COLO668 (cell line): Measurements from ENCODE around the gene KCNC3.

ENCODE experiments used
- DNase-seq: peaks from one replicate; lab custom pipeline; 2025; ENCODE audit not compliant: unreplicated experiment; lab: John Stamatoyannopoulos, UW

KCNC3 gene

DNA sequence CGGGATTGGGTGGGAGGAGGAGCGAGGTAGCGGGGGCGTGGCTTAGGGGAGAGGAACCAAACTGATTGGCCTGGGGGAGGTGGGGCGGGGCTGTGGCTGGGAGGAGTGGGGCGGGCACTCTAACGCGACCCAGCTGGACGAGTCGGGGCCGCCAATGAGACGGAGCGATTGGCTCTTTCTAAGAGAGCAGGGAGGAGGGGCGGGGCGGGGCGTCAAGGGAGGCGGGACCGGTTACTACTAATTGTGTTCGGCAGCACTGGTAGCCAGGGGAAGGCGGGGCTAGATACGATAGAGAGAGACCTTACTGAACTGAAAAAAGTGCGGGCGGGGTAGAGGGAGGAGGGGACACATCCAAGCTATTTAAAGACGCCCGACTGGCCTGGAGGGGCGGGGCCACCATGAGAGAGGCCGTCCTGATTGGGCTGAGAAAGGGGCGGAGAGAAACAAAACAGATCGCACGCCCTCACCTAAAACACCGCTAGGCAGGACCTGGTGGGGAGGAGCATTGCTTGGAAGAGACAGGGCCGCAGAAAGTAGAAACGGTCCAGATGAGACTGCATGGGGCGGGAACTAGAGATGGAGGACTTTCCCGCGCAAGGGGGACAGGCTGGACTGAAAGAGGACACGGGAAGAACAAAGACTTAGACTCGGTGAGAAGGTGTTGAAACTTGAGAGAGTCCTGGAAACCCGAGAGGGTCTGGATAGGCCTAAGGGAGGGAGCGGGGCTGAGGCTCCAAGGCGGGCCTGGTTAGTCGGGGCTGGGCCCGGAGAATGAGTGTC is at the start of gene KCNC3:
Gene KCNC3 (minus strand): TSS at position 232 of the 780 bp plus-strand sequence. CDS start 295 bp downstream, outside the sequence.
- DNase-seq = peak; percentile 99

DNA sequence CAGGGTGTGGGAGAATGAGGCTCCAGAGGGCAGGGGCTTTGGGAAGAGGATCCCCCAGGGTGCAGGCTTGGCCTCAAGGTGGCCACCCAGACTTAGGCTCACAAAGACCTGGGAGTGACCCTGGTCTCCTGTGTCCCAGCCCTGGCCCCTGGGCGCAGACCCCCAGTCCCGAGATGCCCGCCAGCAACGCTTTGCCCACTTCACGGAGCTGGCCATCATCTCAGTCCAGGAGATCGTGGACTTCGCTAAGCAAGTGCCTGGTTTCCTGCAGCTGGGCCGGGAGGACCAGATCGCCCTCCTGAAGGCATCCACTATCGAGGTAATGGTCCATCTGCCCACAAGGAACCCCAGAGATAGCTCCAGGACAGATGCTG is 49.7 kb upstream of the KCNC3 start:
- DNase-seq = no peak

DNA sequence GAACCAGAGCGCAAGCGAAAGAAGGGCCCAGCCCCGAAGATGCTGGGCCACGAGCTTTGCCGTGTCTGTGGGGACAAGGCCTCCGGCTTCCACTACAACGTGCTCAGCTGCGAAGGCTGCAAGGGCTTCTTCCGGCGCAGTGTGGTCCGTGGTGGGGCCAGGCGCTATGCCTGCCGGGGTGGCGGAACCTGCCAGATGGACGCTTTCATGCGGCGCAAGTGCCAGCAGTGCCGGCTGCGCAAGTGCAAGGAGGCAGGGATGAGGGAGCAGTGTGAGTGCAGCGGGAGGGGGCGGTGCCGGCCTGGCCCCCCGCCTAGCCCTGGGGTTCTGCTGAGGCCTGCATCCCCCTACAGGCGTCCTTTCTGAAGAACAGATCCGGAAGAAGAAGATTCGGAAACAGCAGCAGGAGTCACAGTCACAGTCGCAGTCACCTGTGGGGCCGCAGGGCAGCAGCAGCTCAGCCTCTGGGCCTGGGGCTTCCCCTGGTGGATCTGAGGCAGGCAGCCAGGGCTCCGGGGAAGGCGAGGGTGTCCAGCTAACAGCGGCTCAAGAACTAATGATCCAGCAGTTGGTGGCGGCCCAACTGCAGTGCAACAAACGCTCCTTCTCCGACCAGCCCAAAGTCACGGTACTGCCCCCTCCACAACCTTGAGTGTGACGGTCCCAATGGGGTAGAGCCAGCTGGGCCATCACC is 49.1 kb upstream of the KCNC3 start:
- DNase-seq = no peak

DNA sequence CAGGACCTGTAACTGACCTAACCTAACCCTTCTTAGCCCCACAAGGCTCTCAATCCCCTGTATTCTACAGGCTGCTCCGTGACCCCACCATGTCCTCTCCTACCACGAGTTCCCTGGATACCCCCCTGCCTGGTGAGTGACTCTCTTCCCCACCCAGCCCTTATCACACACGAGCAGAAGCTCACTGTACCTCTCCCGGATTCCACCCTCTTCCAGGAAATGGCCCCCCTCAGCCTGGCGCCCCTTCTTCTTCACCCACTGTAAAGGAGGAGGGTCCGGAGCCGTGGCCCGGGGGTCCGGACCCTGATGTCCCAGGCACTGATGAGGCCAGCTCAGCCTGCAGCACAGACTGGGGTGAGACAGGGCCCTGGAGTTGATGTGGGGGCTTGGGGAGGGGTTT is 48.3 kb upstream of the KCNC3 start:
- no peak for DNase-seq

DNA sequence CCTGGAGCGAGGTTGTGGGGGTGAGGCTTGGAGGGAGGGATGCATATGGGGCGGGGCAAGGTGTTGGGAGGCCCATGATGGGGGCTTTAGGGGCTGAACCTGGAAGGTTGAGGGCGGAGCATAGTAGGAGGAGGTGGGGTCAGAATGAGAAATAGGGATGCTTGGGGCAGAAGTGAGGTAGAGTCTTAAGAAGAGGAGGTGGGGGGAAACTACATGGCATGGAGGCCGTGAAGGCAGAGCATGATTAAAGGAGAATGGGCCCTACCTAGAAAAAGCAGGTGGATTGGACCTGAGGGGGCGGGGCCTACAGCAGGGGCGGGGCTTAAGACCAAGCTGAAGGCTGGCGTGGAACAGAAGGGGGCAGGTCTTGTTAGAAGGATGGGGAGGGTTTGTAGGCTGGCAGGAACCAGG is 47.9 kb upstream of the KCNC3 start:
- peak; percentile 47 for DNase-seq

DNA sequence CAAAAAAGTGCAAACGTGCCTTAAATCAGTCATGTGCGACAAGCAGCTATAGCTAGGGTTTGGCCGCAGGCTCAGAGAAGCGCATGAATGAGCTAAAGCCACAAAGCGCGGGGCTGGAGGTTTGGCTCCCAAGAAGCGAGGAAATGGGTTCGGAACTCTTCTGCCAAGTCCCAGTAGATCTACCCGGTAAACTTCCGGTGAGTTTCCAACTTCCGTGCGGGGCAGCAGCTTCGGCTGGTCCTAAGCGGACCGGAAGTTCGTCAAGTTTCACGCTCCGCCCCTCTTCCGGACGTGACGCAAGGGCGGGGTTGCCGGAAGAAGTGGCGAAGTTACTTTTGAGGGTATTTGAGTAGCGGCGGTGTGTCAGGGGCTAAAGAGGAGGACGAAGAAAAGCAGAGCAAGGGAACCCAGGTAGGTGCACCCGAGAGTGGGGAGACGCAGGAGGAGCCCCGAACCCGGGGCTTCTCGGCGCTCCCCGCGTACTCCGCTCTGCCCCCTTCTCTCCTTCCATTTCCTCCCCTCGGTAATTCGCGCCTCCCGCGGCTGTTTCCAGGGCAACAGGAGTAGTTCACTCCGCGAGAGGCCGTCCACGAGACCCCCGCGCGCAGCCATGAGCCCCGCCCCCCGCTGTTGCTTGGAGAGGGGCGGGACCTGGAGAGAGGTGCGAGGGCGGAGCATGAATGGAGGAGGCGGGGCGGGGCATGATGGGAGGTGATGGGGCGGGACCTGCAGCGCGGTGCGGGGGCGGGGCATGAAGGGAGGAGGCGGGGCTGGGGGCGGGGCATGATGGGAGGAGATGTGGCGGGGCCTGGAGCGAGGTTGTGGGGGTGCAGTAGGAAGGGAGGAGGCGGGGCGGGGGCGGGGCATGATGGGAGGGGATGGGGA is 47.2 kb upstream of the KCNC3 start, which contains the start of gene NR1H2:
Gene NR1H2 (plus strand): TSS at position 292 of the 885 bp plus-strand sequence. CDS start 1,149 bp downstream, outside the sequence.
- DNase-seq = peak; percentile 93

GRCh38 chr19:50371914-50372475 is 42.8 kb upstream of the KCNC3 start:
- no peak for DNase-seq

GRCh38 chr19:50368649-50369570 is 39.7 kb upstream of the KCNC3 start:
- peak; percentile 76 for DNase-seq

GRCh38 chr19:50365434-50366306 is 36.5 kb upstream of the KCNC3 start, which contains the start of gene NAPSA:
NAPSA (minus strand) TSS chr19:50365639; CDS start chr19:50365621, 18 bp downstream.
- no peak for DNase-seq

- no peak for DNase-seq
Measured at GRCh38 chr19:50362656-50363424, 33.7 kb upstream of the KCNC3 start.

GRCh38 chr19:50362030-50362412 is 32.8 kb upstream of the KCNC3 start:
- no peak for DNase-seq

DNA sequence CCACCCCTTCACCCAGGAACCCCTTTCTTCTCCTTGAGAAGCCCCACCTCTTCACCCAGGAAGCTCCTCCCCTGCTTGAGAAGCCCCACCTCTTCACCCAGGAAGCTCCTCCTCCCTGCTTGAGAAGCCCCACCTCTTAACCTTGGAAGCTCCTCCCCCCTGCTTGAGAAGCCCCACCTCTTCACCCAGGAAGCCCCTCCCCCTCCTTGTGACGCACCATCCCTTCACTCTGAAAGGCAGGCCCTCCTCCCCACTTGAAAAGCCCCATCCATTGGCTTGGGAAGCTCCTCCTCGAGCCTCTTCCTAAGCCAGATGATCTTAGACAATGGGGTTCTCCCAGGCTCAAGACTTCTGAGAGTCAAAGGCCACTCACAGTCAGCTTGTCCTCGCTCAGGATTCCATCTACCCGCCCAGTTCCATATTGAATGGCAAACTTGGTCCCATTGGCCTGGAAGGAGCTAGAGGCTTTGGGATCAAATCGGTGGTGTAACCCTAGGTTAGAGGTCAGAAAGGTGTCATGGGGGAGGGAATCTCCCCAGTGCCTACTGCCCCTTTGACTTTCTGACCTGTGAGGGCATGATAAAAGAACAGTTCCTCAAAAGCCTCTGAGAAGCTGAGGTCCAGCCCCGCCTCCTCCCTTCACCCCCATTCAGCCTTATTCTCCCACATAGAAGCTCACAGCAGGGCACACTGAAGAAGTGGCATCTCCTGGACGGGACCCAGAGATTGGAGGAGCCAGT is 32.3 kb upstream of the KCNC3 start:
- no peak for DNase-seq

DNA sequence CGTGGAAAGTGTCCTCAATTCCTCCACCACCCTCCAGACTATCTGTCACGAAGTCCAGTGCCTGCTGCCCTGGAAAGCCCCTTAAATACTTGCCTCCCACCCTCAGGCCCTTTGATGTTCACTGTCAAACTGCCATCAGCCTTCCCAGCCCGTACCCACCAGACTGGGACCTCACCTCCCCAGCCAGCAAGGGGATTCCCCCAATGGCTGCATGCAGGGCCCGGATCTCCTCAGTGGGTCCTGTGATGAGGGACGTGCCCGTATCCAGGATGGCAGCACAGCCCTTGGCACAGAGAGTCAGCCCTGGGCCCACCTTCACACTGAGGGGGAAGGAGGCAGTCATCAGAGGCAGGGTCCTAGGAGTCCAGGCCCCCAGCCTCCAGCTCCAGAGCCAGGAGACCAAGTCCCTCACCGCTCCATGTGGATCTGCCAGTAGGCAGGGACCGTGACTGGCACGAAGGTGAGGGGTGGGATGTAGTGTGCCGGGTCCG is 30.2 kb upstream of the KCNC3 start:
- DNase-seq = no peak

DNA sequence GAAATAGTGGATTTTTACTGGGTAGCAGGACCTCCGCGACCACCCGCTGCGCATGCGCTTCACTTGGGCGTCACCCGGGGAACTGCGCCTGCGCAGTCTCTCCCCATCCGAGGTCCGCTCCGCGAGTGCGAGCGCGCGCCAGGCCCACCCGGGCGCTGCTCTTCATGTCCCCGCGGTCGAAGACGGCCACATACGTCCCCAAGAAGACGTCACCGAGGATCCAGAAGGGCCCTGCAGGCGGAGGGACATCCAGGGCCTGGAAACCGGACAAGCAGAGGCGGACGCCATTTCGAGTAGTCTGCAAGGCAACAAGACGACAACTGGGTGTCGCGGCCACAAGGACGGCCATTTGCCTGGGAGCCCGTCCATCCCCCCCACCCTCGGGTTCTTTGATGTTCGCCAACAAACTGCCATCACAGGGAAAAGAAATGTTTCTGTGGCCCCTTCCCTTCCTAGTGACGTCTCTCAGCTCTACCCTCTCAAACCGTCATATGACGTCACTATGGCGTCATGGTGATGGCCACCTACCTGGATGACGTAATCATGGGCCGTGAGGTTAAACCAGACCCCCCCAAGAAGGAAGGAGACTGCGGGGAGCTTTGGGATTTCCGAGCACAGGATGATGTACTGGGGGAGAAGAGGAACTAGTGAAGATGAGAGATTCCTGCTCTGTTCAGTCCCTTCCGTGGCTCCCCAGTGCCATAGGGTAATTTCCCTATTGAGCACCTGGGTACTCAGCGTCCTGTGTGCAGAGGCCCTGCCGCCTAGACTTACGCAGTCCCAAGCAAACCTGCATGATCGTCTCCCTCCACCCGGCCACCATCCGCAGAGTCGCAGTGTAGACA is 29.5 kb upstream of the KCNC3 start:
- no peak for DNase-seq

- peak; percentile 52 for DNase-seq
Measured at GRCh38 chr19:50357178-50358100, 28.3 kb upstream of the KCNC3 start.
